HEK293 (cell line): ENCODE measurements around the gene PIP5KL1.

ENCODE experiments used
- CTCF ChIA-PET: fragments of 350-600 bp; formaldehyde crosslinking; extraction: SDS; loops from one replicate; lab custom pipeline; 2021; ENCODE audit warnings: antibody characterized with exemption; lab: Yijun Ruan, JAX
- POLR2A ChIA-PET: fragments of 300-600 bp; formaldehyde crosslinking; extraction: SDS; loops from one replicate; lab custom pipeline; 2020; ENCODE audit warnings: antibody characterized with exemption, inconsistent platforms; lab: Yijun Ruan, JAX
- H3K27ac ChIP-seq: fragments of 200-500 bp; sonication (Bioruptor generic); 2 replicates; pipeline ENCODE4 v1.5.1; 2014; ENCODE audit warnings: low read depth, low read length, control low read depth, inconsistent platforms; ENCODE audit errors: extremely low read depth
- H3K36me3 ChIP-seq, 2 experiments: fragments of 200-500 bp in 1 of 2; sonication (Bioruptor generic) in 1 of 2; 1 replicate in 1 of 2; 2 replicates in 1 of 2; pipeline ENCODE4 v1.5.1; 2014 to 2017; ENCODE audit warnings: inconsistent platforms in 2 of 2, low read length in 2 of 2; ENCODE audit not compliant: control insufficient read depth in 2 of 2, insufficient read depth in 1 of 2
- H3K4me1 ChIP-seq: fragments of 200-500 bp; sonication (Bioruptor generic); 2 replicates; pipeline ENCODE4 v1.5.1; 2014; ENCODE audit warnings: mild to moderate bottlenecking, low read length, inconsistent platforms; ENCODE audit not compliant: control insufficient read depth, insufficient read depth
- H3K4me3 ChIP-seq: 2 replicates; pipeline ENCODE4 v1.5.1; 2011; ENCODE audit warnings: low read depth, mild to moderate bottlenecking, control low read depth, low read length, moderate library complexity
- H3K9me3 ChIP-seq: fragments of 200-500 bp; sonication (Bioruptor generic); 2 replicates; pipeline ENCODE4 v1.5.1; 2014; ENCODE audit warnings: low read depth, low read length, inconsistent platforms; ENCODE audit not compliant: control insufficient read depth, insufficient read depth
- KLF10 ChIP-seq: fragments of 450-650 bp; IDR thresholded peaks from 2 replicates; pipeline ENCODE4 v1.5.1; 2018; ENCODE audit warnings: missing biosample characterization, mild to moderate bottlenecking, missing genetic modification characterization
- OSR2 ChIP-seq: fragments of 450-650 bp; formaldehyde crosslinking; IDR thresholded peaks from 2 replicates; pipeline ENCODE4 v1.5.1; 2016; ENCODE audit warnings: missing biosample characterization, missing genetic modification characterization
- SCRT2 ChIP-seq: fragments of 450-650 bp; formaldehyde crosslinking; IDR thresholded peaks from 2 replicates; pipeline ENCODE4 v1.5.1; 2016; ENCODE audit warnings: missing biosample characterization, missing genetic modification characterization
- ZBTB21 ChIP-seq: fragments of 450-650 bp; formaldehyde crosslinking; IDR thresholded peaks from 2 replicates; pipeline ENCODE4 v1.5.1; 2017; ENCODE audit warnings: missing biosample characterization, missing genetic modification characterization
- ZFHX2 ChIP-seq: fragments of 450-650 bp; formaldehyde crosslinking; conservative IDR thresholded peaks from 2 replicates; pipeline ENCODE4 v1.5.1; 2016; ENCODE audit warnings: missing biosample characterization, missing genetic modification characterization
- ZFP3 ChIP-seq: fragments of 450-650 bp; formaldehyde crosslinking; IDR thresholded peaks from 2 replicates; pipeline ENCODE4 v1.5.1; 2016; ENCODE audit warnings: low read depth, missing biosample characterization, missing genetic modification characterization
- ZIC2 ChIP-seq: fragments of 450-650 bp; formaldehyde crosslinking; IDR thresholded peaks from 2 replicates; pipeline ENCODE4 v1.5.1; 2016; ENCODE audit warnings: missing biosample characterization, missing genetic modification characterization
- ZNF132 ChIP-seq: fragments of 450-650 bp; formaldehyde crosslinking; IDR thresholded peaks from 2 replicates; pipeline ENCODE4 v1.5.1; 2017; ENCODE audit warnings: missing biosample characterization, missing genetic modification characterization, borderline replicate concordance
- ZNF184 ChIP-seq: fragments of 450-650 bp; IDR thresholded peaks from 2 replicates; pipeline ENCODE4 v1.5.1; 2018; ENCODE audit warnings: missing biosample characterization, mild to moderate bottlenecking, missing genetic modification characterization
- ZNF394 ChIP-seq: fragments of 450-650 bp; formaldehyde crosslinking; IDR thresholded peaks from 2 replicates; pipeline ENCODE4 v1.5.1; 2016; ENCODE audit warnings: missing biosample characterization, missing genetic modification characterization, mild to moderate bottlenecking, moderate library complexity, borderline replicate concordance
- ZNF501 ChIP-seq: fragments of 450-650 bp; formaldehyde crosslinking; IDR thresholded peaks from 2 replicates; pipeline ENCODE4 v1.5.1; 2016; ENCODE audit warnings: missing biosample characterization, missing genetic modification characterization
- ZNF558 ChIP-seq: fragments of 450-650 bp; formaldehyde crosslinking; IDR thresholded peaks from 2 replicates; pipeline ENCODE4 v1.5.1; 2016; ENCODE audit warnings: missing biosample characterization, missing genetic modification characterization
- ZNF664 ChIP-seq: fragments of 450-650 bp; formaldehyde crosslinking; IDR thresholded peaks from 2 replicates; pipeline ENCODE4 v1.5.1; 2016; ENCODE audit warnings: missing biosample characterization, missing genetic modification characterization
- ZNF701 ChIP-seq: fragments of 450-650 bp; formaldehyde crosslinking; IDR thresholded peaks from 2 replicates; pipeline ENCODE4 v1.5.1; 2016; ENCODE audit warnings: missing biosample characterization, missing genetic modification characterization
- ZNF777 ChIP-seq: fragments of 450-650 bp; formaldehyde crosslinking; IDR thresholded peaks from 2 replicates; pipeline ENCODE4 v1.5.1; 2017; ENCODE audit warnings: missing biosample characterization, missing genetic modification characterization, borderline replicate concordance
- ZSCAN23 ChIP-seq: fragments of 450-650 bp; formaldehyde crosslinking; IDR thresholded peaks from 2 replicates; pipeline ENCODE4 v1.5.1; 2016; ENCODE audit warnings: missing biosample characterization, missing genetic modification characterization
- TF ChIP-seq, protein P1 (sequence below): fragments of 450-650 bp; formaldehyde crosslinking; optimal IDR thresholded peaks from 2 replicates; pipeline ENCODE3; 2016; ENCODE audit warnings: missing biosample characterization, mild to moderate bottlenecking, missing genetic modification characterization
- TF ChIP-seq, protein P2 (sequence below): fragments of 450-650 bp; formaldehyde crosslinking; IDR thresholded peaks from 2 replicates; pipeline ENCODE4 v1.5.1; 2016; ENCODE audit warnings: missing biosample characterization, missing genetic modification characterization
- TF ChIP-seq, protein P3 (sequence below): fragments of 450-650 bp; formaldehyde crosslinking; IDR thresholded peaks from 2 replicates; pipeline ENCODE4 v1.5.1; 2016; ENCODE audit warnings: missing biosample characterization, missing genetic modification characterization

Gene PIP5KL1

GRCh38 chr9:127953768-127954505, 23.4 kb upstream of the PIP5KL1 start:
- H3K9me3 ChIP-seq: no peaks in the 10 kb centered on the region
- no peak overlapping the region for H3K27ac ChIP-seq
- peaks cover 8% of the 10 kb centered on the region for H3K4me1 ChIP-seq
- no peak for TF ChIP-seq ZNF184 (tag by site-specific recombination)
- TF ChIP-seq ZNF501 (tag by site-specific recombination): no peak
- no peak for TF ChIP-seq ZNF132 (tag by site-specific recombination)
- 0 out of 2 replicates have a peak, but pooled peaks have one; percentile 3 for TF ChIP-seq SCRT2 (tag by site-specific recombination)
- TF ChIP-seq ZIC2: peak; percentile 46
- ChIA-PET POLR2A (interaction anchor here (0.6 to 2.7 kb wide), 3 partner anchors 26 to 144 kb away, joined by 3 to 19 read pairs (median 4); partner anchors contain the start of gene EEIG1), CTCF (interaction anchor here (0.6 to 9.0 kb wide), 7 partner anchors 11 to 140 kb away, joined by 4 to 135 read pairs (median 5); no protein-coding TSS in a partner anchor)
- no peaks in the 10 kb centered on the region for H3K36me3 ChIP-seq
- no peak overlapping the region for H3K4me3 ChIP-seq

GRCh38 chr9:127953154-127953553, 22.6 kb upstream of the PIP5KL1 start:
- no peak overlapping the region for H3K4me3 ChIP-seq
- CTCF ChIA-PET: interaction anchor here (1.1 to 9.0 kb wide), 4 partner anchors 10 to 82 kb away, joined by 4 to 135 read pairs (median 5); no protein-coding TSS in a partner anchor
- H3K27ac ChIP-seq: no peak overlapping the region
- no peaks in the 10 kb centered on the region for H3K9me3 ChIP-seq
- H3K36me3 ChIP-seq: no peaks in the 10 kb centered on the region
- POLR2A ChIA-PET: interaction anchor here (0.6 to 1.6 kb wide), 4 partner anchors 9 to 174 kb away, joined by 3 to 6 read pairs (median 4); no protein-coding TSS in a partner anchor
- peaks cover 8% of the 10 kb centered on the region for H3K4me1 ChIP-seq
- no peak for TF ChIP-seq ZNF394 (tag by site-specific recombination)
- TF ChIP-seq ZNF664: no peak
- no peak for TF ChIP-seq OSR2 (tag by site-specific recombination)
- TF ChIP-seq ZFHX2 (tag by site-specific recombination): no peak
- TF ChIP-seq ZNF701 (tag by site-specific recombination): no peak
- no peak for TF ChIP-seq KLF10 (tag by site-specific recombination)
- no peak for TF ChIP-seq ZSCAN23 (tag by site-specific recombination)
- no peak for TF ChIP-seq ZFP3 (tag by site-specific recombination)
- TF ChIP-seq, protein P1, sequence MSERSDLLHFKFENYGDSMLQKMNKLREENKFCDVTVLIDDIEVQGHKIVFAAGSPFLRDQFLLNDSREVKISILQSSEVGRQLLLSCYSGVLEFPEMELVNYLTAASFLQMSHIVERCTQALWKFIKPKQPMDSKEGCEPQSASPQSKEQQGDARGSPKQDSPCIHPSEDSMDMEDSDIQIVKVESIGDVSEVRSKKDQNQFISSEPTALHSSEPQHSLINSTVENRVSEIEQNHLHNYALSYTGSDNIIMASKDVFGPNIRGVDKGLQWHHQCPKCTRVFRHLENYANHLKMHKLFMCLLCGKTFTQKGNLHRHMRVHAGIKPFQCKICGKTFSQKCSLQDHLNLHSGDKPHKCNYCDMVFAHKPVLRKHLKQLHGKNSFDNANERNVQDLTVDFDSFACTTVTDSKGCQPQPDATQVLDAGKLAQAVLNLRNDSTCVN: no peak
- TF ChIP-seq, protein P2, sequence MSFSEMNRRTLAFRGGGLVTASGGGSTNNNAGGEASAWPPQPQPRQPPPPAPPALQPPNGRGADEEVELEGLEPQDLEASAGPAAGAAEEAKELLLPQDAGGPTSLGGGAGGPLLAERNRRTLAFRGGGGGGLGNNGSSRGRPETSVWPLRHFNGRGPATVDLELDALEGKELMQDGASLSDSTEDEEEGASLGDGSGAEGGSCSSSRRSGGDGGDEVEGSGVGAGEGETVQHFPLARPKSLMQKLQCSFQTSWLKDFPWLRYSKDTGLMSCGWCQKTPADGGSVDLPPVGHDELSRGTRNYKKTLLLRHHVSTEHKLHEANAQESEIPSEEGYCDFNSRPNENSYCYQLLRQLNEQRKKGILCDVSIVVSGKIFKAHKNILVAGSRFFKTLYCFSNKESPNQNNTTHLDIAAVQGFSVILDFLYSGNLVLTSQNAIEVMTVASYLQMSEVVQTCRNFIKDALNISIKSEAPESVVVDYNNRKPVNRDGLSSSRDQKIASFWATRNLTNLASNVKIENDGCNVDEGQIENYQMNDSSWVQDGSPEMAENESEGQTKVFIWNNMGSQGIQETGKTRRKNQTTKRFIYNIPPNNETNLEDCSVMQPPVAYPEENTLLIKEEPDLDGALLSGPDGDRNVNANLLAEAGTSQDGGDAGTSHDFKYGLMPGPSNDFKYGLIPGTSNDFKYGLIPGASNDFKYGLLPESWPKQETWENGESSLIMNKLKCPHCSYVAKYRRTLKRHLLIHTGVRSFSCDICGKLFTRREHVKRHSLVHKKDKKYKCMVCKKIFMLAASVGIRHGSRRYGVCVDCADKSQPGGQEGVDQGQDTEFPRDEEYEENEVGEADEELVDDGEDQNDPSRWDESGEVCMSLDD (tag by site-specific recombination): no peak
- TF ChIP-seq, protein P3, sequence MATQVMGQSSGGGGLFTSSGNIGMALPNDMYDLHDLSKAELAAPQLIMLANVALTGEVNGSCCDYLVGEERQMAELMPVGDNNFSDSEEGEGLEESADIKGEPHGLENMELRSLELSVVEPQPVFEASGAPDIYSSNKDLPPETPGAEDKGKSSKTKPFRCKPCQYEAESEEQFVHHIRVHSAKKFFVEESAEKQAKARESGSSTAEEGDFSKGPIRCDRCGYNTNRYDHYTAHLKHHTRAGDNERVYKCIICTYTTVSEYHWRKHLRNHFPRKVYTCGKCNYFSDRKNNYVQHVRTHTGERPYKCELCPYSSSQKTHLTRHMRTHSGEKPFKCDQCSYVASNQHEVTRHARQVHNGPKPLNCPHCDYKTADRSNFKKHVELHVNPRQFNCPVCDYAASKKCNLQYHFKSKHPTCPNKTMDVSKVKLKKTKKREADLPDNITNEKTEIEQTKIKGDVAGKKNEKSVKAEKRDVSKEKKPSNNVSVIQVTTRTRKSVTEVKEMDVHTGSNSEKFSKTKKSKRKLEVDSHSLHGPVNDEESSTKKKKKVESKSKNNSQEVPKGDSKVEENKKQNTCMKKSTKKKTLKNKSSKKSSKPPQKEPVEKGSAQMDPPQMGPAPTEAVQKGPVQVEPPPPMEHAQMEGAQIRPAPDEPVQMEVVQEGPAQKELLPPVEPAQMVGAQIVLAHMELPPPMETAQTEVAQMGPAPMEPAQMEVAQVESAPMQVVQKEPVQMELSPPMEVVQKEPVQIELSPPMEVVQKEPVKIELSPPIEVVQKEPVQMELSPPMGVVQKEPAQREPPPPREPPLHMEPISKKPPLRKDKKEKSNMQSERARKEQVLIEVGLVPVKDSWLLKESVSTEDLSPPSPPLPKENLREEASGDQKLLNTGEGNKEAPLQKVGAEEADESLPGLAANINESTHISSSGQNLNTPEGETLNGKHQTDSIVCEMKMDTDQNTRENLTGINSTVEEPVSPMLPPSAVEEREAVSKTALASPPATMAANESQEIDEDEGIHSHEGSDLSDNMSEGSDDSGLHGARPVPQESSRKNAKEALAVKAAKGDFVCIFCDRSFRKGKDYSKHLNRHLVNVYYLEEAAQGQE (tag by site-specific recombination): no peak
- no peak for TF ChIP-seq ZBTB21 (tag by site-specific recombination)
- no peak for TF ChIP-seq ZNF558 (tag by site-specific recombination)
- no peak for TF ChIP-seq ZNF777 (tag by site-specific recombination)
